GM12878 (cell line): Measurements from ENCODE around the gene MEF2D. TPM values are rescaled to one million over a fixed set of nuclear protein-coding genes. Genes with fewer than 3 reads are reported as not detected.

Source experiments
- ATAC-seq: fragments of 200-7000 bp; cut with Tn5 transposase; 3 replicates; pipeline ENCODE4 v1.9.1; 2020; ENCODE audit warnings: mild to moderate bottlenecking, moderate library complexity
- BruUV-seq: library from RNA; stranded (reverse); fragments of 400-500 nt; replicated peaks from 2 replicates; lab custom pipeline; 2021; lab: Mats Ljungman, UMichigan
- CTCF ChIA-PET: fragments of 300-600 bp; sonication (Branson Sonifier 250); formaldehyde crosslinking; extraction: SDS; loops from one replicate; lab custom pipeline; 2021; ENCODE audit warnings: inconsistent platforms; lab: Yijun Ruan, JAX
- POLR2A ChIA-PET: fragments of 350-600 bp; formaldehyde crosslinking; extraction: SDS; loops from one replicate; lab custom pipeline; 2021; ENCODE audit warnings: inconsistent platforms; lab: Charles Lee
- RAD21 ChIA-PET: fragments of 300-600 bp; sonication (Branson Sonifier 250); formaldehyde crosslinking; loops from one replicate; lab custom pipeline; 2023; ENCODE audit warnings: antibody characterized with exemption; ENCODE audit not compliant: unreplicated experiment; lab: Charles Lee
- SMC1A ChIA-PET: fragments of 300-600 bp; sonication (Branson Sonifier 250); formaldehyde crosslinking; loops from one replicate; lab custom pipeline; 2023; ENCODE audit not compliant: unreplicated experiment, uncharacterized antibody; lab: Charles Lee
- DNase-seq: peaks from one replicate; pipeline ENCODE4 v3.0.0-alpha.2; 2011; ENCODE audit warnings: low read depth, low spot score
- FAIRE-seq: peaks from 3 replicates; lab custom pipeline; 2011; peaks lifted over from hg19 to GRCh38; lab: Jason Lieb, UNC
- H2AFZ ChIP-seq: 2 replicates; pipeline ENCODE4 v1.6.0; 2011; ENCODE audit warnings: low read depth, low read length, control low read depth; ENCODE audit not compliant: control insufficient read depth
- H3K27ac ChIP-seq: 2 replicates; pipeline ENCODE4 v1.5.1; 2011; ENCODE audit warnings: control low read depth; ENCODE audit not compliant: control insufficient read depth, insufficient read depth
- H3K27me3 ChIP-seq, 2 experiments: replicated peaks in 1 of 2; 2 replicates each; pipeline versions ENCODE4 v1.6.0 to v1.6.1; 2011; ENCODE audit warnings: low read length in 1 of 2; ENCODE audit not compliant: control insufficient read depth in 2 of 2, insufficient read depth in 2 of 2
- H3K36me3 ChIP-seq, 2 experiments: 2 replicates each; pipeline ENCODE4 v1.5.1; 2011; ENCODE audit warnings: low read length in 1 of 2; ENCODE audit not compliant: control insufficient read depth in 2 of 2, insufficient read depth in 2 of 2
- H3K4me1 ChIP-seq: 2 replicates; pipeline ENCODE4 v1.6.1; 2011; ENCODE audit warnings: mild to moderate bottlenecking, low read length, moderate library complexity, mixed read lengths; ENCODE audit not compliant: control insufficient read depth, insufficient read depth
- H3K4me2 ChIP-seq: 2 replicates; pipeline ENCODE4 v1.6.0; 2011; ENCODE audit warnings: control low read depth; ENCODE audit not compliant: control insufficient read depth, insufficient read depth
- H3K4me3 ChIP-seq: fragments of 200-600 bp; sonication (generic); 2 replicates; pipeline ENCODE4 v1.5.1; 2016
- H3K79me2 ChIP-seq: 2 replicates; pipeline ENCODE4 v1.6.0; 2011; ENCODE audit warnings: low read length; ENCODE audit not compliant: control insufficient read depth, insufficient read depth
- H3K9ac ChIP-seq: 2 replicates; pipeline ENCODE4 v1.8.0; 2011; ENCODE audit warnings: low read length, control low read depth, mixed read lengths; ENCODE audit not compliant: control insufficient read depth, insufficient read depth
- H3K9me3 ChIP-seq: replicated peaks from 3 replicates; pipeline ENCODE4 v1.5.1; 2011; ENCODE audit warnings: mild to moderate bottlenecking, low read length; ENCODE audit not compliant: control insufficient read depth, insufficient read depth
- H4K20me1 ChIP-seq: 2 replicates; pipeline ENCODE4 v1.6.0; 2011; ENCODE audit not compliant: control insufficient read depth, insufficient read depth
- ATF7 ChIP-seq: fragments of 450-650 bp; IDR thresholded peaks from 2 replicates; pipeline ENCODE4 v1.6.1; 2016; ENCODE audit warnings: low read depth, mild to moderate bottlenecking
- HDAC2 ChIP-seq: fragments of 200-600 bp; sonication (generic); IDR thresholded peaks from 2 replicates; pipeline ENCODE4 v1.6.1; 2017
- MYC ChIP-seq: IDR thresholded peaks from 2 replicates; pipeline ENCODE4 v1.6.1; 2011; ENCODE audit warnings: mild to moderate bottlenecking, low read length, moderate library complexity, inconsistent platforms; ENCODE audit not compliant: insufficient read depth, insufficient replicate concordance, insufficient read length, severe bottlenecking
- NR2C2 ChIP-seq: IDR thresholded peaks from 2 replicates; pipeline ENCODE4 v1.6.1; 2011; ENCODE audit warnings: borderline replicate concordance, low read depth; ENCODE audit not compliant: control insufficient read depth, insufficient read length
- POLR2AphosphoS2 ChIP-seq: IDR thresholded peaks from 2 replicates; pipeline ENCODE4 v1.6.1; 2011; ENCODE audit warnings: low read depth, mild to moderate bottlenecking, low read length, improper control_type of control experiment, moderate library complexity
- RAD21 ChIP-seq: IDR thresholded peaks from 2 replicates; pipeline ENCODE4 v1.6.1; 2011; ENCODE audit warnings: mild to moderate bottlenecking, low read depth, low read length, moderate library complexity; ENCODE audit not compliant: insufficient read depth
- SP1 ChIP-seq: IDR thresholded peaks from one replicate; pipeline ENCODE4 v1.6.1; 2011; ENCODE audit warnings: low read depth, low read length
- SREBF2 ChIP-seq: IDR thresholded peaks from 2 replicates; pipeline ENCODE4 v1.6.1; 2012; ENCODE audit warnings: mild to moderate bottlenecking, low read length
- SRF ChIP-seq, 2 experiments: IDR thresholded peaks; 2 replicates each; pipeline ENCODE4 v1.6.1; 2011; ENCODE audit warnings: low read depth in 2 of 2, low read length in 2 of 2, mild to moderate bottlenecking in 1 of 2, moderate library complexity in 1 of 2
- SUPT20H ChIP-seq: IDR thresholded peaks from 2 replicates; pipeline ENCODE4 v1.6.1; 2011; ENCODE audit warnings: low read depth, mild to moderate bottlenecking, low read length, moderate library complexity, borderline replicate concordance; ENCODE audit not compliant: control insufficient read depth
- YY1 ChIP-seq: IDR thresholded peaks from 2 replicates; pipeline ENCODE4 v1.6.1; 2011; ENCODE audit warnings: low read depth, mild to moderate bottlenecking, low read length
- WGBS: methylation state at CpG from one replicate; pipeline ENCODE4 v1.1.6; 2016; ENCODE audit warnings: low lambda C conversion rate; ENCODE audit not compliant: insufficient replicate concordance, insufficient coverage; ENCODE audit errors: missing lambda C conversion rate; 5-methylcytosine and 5-hydroxymethylcytosine counted together
- in situ Hi-C: fragments of 300-500 bp; cut with MboI; formaldehyde crosslinking; loops from 9 replicates; pipeline ENCODE4 v1.14.3; 2018; ENCODE audit warnings: mixed read lengths
- intact Hi-C: fragments of 100-400 bp; cut with micrococcal nuclease; formaldehyde crosslinking; loops from one replicate; pipeline ENCODE4 v1.14.2; 2022; ENCODE audit not compliant: unreplicated experiment
- polyA plus RNA-seq, 11 experiments: library from polyadenylated mRNA; depleted of rRNA in 4 of 11; unstranded in 6 of 11; stranded (reverse) in 5 of 11; fragments of >200 nt; fragmentation: Nextera tagmentation in 4 of 11; fragmentation: Illumina TruSeq in 1 of 11; extraction: Ambion mirVana in 4 of 11; extraction: Trizol in 1 of 11; gene quantifications; 1 replicate in 1 of 11; 2 replicates in 10 of 11; pipeline versions ENCODE4 v1.2.1 to v1.2.3, GENCODE V29; 2011 to 2016; ENCODE audit warnings: inconsistent platforms in 2 of 11, missing spikeins in 2 of 11, low read depth in 1 of 11
- total RNA-seq, 4 experiments: library from RNA; depleted of rRNA in 3 of 4; stranded (reverse); fragments of >200 nt in 3 of 4; fragmentation: Illumina TruSeq in 1 of 4; extraction: Trizol in 1 of 4; gene quantifications; 2 replicates each; pipeline versions ENCODE4 v1.2.1 to v1.2.3, GENCODE V29; 2013 to 2021
- TF ChIP-seq, protein P1 (sequence below): fragments of 450-650 bp; IDR thresholded peaks from 2 replicates; pipeline ENCODE4 v1.6.1; 2017; ENCODE audit warnings: low read depth, mild to moderate bottlenecking, moderate library complexity
- TF ChIP-seq, protein P2 (sequence below): fragments of 450-650 bp; formaldehyde crosslinking; IDR thresholded peaks from 2 replicates; pipeline ENCODE4 v1.4.0; 2022; ENCODE audit warnings: mild to moderate bottlenecking, moderate library complexity
- TF ChIP-seq, protein P3 (sequence below): IDR thresholded peaks from 2 replicates; pipeline ENCODE4 v1.6.1; 2012; ENCODE audit warnings: low read depth, low read length, improper control_type of control experiment

The MEF2D gene
- total and polyA plus RNA-seq, 10 of the 15 experiments (the other 5 are each of a cell fraction or from before 2014, with no cell fraction given) = 0.61 to 53.0 (median 15.2) TPM

DNA sequence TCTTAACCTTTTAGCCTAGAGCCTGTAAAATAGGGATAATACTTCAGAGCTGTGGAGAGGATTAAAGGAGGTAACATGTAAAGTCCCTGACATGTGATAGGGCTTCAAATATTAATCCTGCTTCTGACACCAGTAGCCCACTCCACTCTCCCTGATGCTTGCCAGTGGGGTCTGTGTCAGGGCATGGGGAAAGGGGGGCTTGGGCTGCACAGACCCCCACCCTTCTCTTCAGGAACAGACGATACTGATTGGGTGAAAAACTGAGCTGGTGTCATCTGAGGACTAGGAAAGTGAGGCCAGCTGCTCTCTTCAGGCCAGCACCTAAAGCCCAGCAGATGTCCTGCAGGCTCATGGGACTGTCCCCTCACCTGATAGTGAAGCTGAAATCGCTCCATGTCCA lies 27.0 kb upstream of the MEF2D start:
- H3K4me3 ChIP-seq = no peak overlapping the region
- no peaks in the 10 kb centered on the region for H3K9me3 ChIP-seq
- in situ Hi-C loops = no loop called here
- no peaks in the 10 kb centered on the region for H4K20me1 ChIP-seq
- RAD21 ChIA-PET = interaction anchor here (4.4 kb wide), 1 partner anchor 19 kb away, joined by 28 read pairs; no protein-coding TSS in a partner anchor
- no peak overlapping the region for H3K27ac ChIP-seq
- DNase-seq (no peak), ATAC-seq (no peak), FAIRE-seq (no peak)
- SMC1A ChIA-PET = interaction anchor here (1.4 kb wide), 1 partner anchor 10 kb away, joined by 3 read pairs; no protein-coding TSS in a partner anchor
- H2AFZ ChIP-seq = no peak overlapping the region
- no peaks in the 10 kb centered on the region for H3K36me3 ChIP-seq
- no peak for TF ChIP-seq SUPT20H
- no peak for TF ChIP-seq HDAC2
- TF ChIP-seq, protein P1, sequence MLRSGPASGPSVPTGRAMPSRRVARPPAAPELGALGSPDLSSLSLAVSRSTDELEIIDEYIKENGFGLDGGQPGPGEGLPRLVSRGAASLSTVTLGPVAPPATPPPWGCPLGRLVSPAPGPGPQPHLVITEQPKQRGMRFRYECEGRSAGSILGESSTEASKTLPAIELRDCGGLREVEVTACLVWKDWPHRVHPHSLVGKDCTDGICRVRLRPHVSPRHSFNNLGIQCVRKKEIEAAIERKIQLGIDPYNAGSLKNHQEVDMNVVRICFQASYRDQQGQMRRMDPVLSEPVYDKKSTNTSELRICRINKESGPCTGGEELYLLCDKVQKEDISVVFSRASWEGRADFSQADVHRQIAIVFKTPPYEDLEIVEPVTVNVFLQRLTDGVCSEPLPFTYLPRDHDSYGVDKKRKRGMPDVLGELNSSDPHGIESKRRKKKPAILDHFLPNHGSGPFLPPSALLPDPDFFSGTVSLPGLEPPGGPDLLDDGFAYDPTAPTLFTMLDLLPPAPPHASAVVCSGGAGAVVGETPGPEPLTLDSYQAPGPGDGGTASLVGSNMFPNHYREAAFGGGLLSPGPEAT = no peak
- TF ChIP-seq SREBF2 = no peak
- TF ChIP-seq YY1 = no peak
- no peak for TF ChIP-seq SP1
- TF ChIP-seq, protein P2, sequence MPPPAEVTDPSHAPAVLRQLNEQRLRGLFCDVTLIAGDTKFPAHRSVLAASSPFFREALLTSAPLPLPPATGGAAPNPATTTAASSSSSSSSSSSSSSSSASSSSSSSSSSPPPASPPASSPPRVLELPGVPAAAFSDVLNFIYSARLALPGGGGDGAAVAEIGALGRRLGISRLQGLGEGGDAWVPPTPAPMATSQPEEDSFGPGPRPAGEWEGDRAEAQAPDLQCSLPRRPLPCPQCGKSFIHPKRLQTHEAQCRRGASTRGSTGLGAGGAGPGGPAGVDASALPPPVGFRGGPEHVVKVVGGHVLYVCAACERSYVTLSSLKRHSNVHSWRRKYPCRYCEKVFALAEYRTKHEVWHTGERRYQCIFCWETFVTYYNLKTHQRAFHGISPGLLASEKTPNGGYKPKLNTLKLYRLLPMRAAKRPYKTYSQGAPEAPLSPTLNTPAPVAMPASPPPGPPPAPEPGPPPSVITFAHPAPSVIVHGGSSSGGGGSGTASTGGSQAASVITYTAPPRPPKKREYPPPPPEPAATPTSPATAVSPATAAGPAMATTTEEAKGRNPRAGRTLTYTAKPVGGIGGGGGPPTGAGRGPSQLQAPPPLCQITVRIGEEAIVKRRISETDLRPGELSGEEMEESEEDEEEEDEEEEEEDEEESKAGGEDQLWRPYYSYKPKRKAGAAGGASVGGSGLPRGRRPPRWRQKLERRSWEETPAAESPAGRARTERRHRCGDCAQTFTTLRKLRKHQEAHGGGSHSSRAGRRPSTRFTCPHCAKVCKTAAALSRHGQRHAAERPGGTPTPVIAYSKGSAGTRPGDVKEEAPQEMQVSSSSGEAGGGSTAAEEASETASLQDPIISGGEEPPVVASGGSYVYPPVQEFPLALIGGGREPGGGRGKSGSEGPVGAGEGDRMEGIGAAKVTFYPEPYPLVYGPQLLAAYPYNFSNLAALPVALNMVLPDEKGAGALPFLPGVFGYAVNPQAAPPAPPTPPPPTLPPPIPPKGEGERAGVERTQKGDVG (CRISPR knock-in tag) = no peak
- no peak for TF ChIP-seq MYC
- no peak for TF ChIP-seq POLR2AphosphoS2
- TF ChIP-seq SRF (IDR thresholded peaks at IDR 0.05; ENCODE audit: low read depth in 2 of 2, low read length in 2 of 2) = no peak
- TF ChIP-seq, protein P3, sequence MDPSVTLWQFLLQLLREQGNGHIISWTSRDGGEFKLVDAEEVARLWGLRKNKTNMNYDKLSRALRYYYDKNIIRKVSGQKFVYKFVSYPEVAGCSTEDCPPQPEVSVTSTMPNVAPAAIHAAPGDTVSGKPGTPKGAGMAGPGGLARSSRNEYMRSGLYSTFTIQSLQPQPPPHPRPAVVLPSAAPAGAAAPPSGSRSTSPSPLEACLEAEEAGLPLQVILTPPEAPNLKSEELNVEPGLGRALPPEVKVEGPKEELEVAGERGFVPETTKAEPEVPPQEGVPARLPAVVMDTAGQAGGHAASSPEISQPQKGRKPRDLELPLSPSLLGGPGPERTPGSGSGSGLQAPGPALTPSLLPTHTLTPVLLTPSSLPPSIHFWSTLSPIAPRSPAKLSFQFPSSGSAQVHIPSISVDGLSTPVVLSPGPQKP = no peak
- TF ChIP-seq RAD21 = no peak
- TF ChIP-seq ATF7 = no peak
- no peak for TF ChIP-seq NR2C2
- intact Hi-C loops = no loop called here
- H3K79me2 ChIP-seq = no peaks in the 10 kb centered on the region
- H3K9ac ChIP-seq = no peak overlapping the region
- H3K4me1 ChIP-seq = peaks cover 24% of the 10 kb centered on the region
- CTCF ChIA-PET = interaction anchor here (1.4 to 1.6 kb wide), 2 partner anchors 81 to 142 kb away, joined by 4 to 6 read pairs; no protein-coding TSS in a partner anchor
- WGBS = 100% methylated on average over 2 of the region's 2 CpGs
- no peak overlapping the region for H3K4me2 ChIP-seq
- BruUV-seq = no TSS peak
- POLR2A ChIA-PET = interaction anchor here (1.1 kb wide), 1 partner anchor 44 kb away, joined by 4 read pairs; no protein-coding TSS in a partner anchor
- H3K27me3 ChIP-seq = no peaks in the 10 kb centered on the region
